ENCODE data around the gene CLRN2.

- no peak for TF ChIP-seq MXI1 (conservative IDR thresholded peaks at IDR 0.05; ENCODE audit: poor library complexity, severe bottlenecking)
- no peak for TF ChIP-seq POLR2AphosphoS5 (IDR thresholded peaks at IDR 0.05)
- no peak for TF ChIP-seq TAF1 (IDR thresholded peaks at IDR 0.05; ENCODE audit: low read depth)
- no peak for TF ChIP-seq CTCF (IDR thresholded peaks at IDR 0.05; ENCODE audit: poor library complexity, severe bottlenecking)
Measured at GRCh38 chr4:17489721-17490120, 25.2 kb upstream of the CLRN2 start.
